ENCODE data around the gene IDUA. TPM values are rescaled to one million over a fixed set of nuclear protein-coding genes. Genes with fewer than 3 reads are reported as not detected.
A peak's percentile ranks its signal among the peaks of the same experiment; 100 is the strongest.

IDUA gene
- total and polyA plus RNA-seq, 9 donors: 11.4 to 21.0 (median 14.0) TPM

DNA sequence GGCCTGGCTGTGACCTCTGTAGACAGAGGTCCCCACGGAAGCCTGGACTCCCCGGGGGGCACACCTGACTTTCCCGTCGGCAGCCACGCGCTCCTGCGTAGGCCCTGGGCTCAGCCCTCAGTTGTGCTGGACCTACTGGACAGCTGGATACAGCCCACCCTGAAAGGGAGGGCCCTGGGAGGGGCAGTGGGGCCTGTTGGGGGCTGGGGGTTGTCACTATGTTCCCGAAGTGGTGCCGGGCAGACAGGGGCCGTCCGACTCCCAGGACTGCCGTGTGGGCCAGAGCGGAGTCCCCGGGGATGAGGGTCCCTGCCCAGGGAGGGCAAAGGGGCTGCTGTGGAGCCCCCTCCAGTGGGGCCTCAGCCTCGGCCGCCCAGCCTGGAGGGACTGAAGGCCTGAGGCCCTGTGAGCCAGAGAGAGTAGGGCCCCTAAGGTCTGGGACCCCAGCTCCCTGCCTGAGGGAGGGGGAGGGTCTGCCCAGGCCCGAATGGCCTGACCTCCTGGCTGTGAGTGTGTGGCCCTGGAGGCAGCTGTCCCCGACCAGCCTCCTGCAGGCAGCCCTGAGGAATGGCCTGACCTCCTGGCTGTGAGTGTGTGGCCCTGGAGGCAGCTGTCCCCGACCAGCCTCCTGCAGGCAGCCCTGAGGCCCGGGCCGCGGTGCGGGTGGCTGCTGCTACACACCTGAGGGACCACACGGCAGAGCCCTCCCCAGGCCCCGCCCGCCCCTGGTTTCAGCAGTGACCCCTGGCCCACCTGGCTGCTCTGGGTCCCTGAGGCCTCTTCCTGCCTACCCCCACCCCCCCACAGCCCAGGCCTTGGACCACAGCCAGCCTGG is 50.3 kb downstream of the IDUA start:
- DNase-seq: no peak
- Histone ChIP-seq H3K27me3 (ENCODE audit: control insufficient read depth, insufficient read depth, low read length) (peaks cover 8% of the 10 kb centered on the region), H3K9me3 (replicated peaks; ENCODE audit: control insufficient read depth, low read depth, low read length) (no peaks in the 10 kb centered on the region), H3K36me3 (ENCODE audit: control insufficient read depth, insufficient read depth, low read length) (no peaks in the 10 kb centered on the region), H3K4me3 (ENCODE audit: low read length) (no peak overlapping the region), H3K4me1 (ENCODE audit: control insufficient read depth, insufficient read depth, low read length) (peaks cover 97% of the 10 kb centered on the region), H3K27ac (ENCODE audit: low read length) (peak overlapping the region; percentile 20)
- 42% methylated on average over 16 of the region's 26 CpGs for WGBS (ENCODE audit: insufficient coverage)

DNA sequence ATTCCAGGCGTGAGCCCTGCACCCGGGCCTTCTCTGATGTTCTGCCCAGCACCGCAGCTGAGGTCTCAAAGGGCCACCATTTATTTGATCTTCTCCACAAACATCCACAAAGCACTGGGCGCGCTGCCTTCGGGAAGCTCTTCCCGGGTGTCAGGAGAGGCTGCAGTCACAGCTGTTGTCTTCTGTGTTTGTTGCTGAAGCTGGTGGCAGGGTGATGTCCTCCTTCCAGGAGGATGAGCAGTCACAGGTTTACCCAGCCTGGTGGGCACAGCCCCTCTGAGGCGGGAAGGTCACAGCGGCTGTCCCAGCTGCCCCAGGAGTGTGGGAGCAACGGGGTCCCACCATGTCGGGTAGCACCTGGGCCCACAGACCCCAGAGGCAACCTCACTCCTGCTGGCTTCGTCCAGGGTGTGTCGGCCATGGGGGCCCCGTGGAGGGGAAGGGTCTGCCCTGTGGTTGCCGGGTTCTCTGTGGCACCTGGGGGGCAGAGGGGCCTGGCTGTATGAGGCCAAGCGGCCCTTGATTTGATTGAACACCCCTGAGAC is 52.2 kb downstream of the IDUA start:
- Histone ChIP-seq H3K27ac (ENCODE audit: low read length) (peak overlapping the region; percentile 69), H3K27me3 (ENCODE audit: control insufficient read depth, insufficient read depth, low read length) (peaks cover 9% of the 10 kb centered on the region)

DNA sequence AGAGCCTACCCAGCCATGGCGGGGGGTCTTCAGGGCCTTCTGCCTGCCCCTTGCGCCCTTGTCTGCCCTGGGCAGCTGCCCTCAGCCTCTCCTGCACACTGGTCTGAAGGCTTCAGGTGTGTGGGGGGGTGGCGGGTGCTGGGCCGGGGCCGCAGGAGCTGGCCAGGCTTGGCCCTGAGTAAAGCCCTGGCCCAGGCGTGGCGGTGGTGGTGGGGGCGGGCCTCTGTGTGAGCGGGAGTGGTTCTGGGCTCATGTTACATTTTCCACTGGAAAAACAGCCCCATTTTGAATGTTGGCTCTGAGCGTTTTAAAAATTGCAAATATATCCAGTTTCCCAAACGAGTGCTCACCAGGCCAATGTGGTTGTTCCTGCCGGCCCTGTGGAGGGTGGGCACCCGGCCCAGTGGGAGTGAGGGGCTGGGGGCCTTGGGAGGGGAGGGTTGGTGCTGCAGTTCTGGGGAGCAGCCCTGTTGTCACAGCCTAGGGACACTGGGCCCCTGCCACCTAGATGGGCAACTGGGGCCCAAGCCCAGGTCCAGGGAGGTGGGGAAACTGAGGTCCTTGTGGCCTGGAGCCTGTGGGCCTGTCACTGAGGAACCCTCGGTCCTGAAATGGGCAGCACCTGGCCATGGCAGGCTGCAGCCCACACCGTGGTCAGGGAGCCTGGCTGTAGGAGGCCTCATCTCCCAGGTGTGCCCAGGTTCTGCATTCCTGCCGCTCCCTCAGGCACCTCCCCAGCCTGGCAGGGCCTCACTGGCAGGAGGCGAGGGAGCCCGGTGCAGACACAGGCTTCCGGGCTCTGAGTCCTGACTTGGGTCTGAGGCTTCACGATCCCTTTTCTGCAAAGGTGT is 52.9 kb downstream of the IDUA start:
- Histone ChIP-seq H3K4me3 (ENCODE audit: low read length) (no peak overlapping the region), H3K36me3 (ENCODE audit: control insufficient read depth, insufficient read depth, low read length) (no peaks in the 10 kb centered on the region), H3K9me3 (replicated peaks; ENCODE audit: control insufficient read depth, low read depth, low read length) (no peaks in the 10 kb centered on the region), H3K4me1 (ENCODE audit: control insufficient read depth, insufficient read depth, low read length) (peaks cover 89% of the 10 kb centered on the region), H3K27me3 (ENCODE audit: control insufficient read depth, insufficient read depth, low read length) (peaks cover 15% of the 10 kb centered on the region), H3K27ac (ENCODE audit: low read length) (peak overlapping the region; percentile 80)
- 47% methylated on average over 14 of the region's 20 CpGs for WGBS (ENCODE audit: insufficient coverage)
- peak; percentile 89 for DNase-seq

More for the DNA sequence above, 52.2 kb downstream of the IDUA start:
- WGBS (ENCODE audit: insufficient coverage): 47% methylated on average over 10 of the region's 16 CpGs
- H3K4me3 ChIP-seq (ENCODE audit: low read length): no peak overlapping the region
- H3K4me1 ChIP-seq (ENCODE audit: control insufficient read depth, insufficient read depth, low read length): peaks cover 88% of the 10 kb centered on the region
- H3K36me3 ChIP-seq (ENCODE audit: control insufficient read depth, insufficient read depth, low read length): no peaks in the 10 kb centered on the region
- H3K9me3 ChIP-seq (replicated peaks; ENCODE audit: control insufficient read depth, low read depth, low read length): no peaks in the 10 kb centered on the region
- peak; percentile 81 for DNase-seq

DNA sequence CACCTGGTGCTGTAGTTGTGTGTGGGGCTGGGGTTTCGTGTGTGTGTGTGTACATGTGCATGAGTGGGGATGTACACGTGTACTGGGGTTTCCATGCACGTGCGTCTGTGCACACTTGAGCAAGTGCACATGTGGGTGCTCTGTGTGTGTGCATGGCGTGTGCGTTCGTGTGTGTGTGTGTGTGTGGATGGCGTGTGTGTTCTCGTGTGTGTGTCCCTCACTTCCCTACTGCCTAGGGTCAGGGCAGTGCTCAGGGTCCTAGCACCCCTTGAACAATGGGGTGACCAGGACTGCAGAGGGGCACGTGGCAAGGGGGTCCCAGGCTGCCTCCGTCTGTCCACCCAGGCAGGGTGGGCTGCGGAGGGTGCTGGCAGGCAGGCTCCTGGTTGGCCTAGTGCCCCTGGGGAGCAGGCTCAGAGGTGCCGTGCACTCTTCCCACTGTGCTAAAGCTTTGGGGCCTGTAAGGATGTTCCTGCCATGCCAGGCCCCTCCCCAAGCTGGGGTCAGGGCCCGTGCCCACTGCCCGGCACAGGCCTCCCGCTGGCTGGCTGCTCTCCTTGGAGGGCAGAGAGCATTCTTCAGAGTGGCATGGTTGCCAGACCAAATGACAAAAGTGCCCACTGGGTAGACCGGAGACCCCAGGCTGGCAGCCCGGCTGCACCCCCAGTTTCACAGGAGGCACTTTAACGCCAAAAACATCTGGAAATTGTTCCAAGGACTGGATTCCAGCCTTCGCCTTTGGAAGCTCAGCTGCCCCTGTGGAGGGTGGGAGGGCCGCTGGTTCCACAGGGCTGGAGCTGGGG is 53.7 kb downstream of the IDUA start:
- Histone ChIP-seq H3K9me3 (replicated peaks; ENCODE audit: control insufficient read depth, low read depth, low read length) (no peaks in the 10 kb centered on the region), H3K27ac (ENCODE audit: low read length) (no peak overlapping the region), H3K4me3 (ENCODE audit: low read length) (no peak overlapping the region), H3K27me3 (ENCODE audit: control insufficient read depth, insufficient read depth, low read length) (peaks cover 24% of the 10 kb centered on the region), H3K36me3 (ENCODE audit: control insufficient read depth, insufficient read depth, low read length) (no peaks in the 10 kb centered on the region), H3K4me1 (ENCODE audit: control insufficient read depth, insufficient read depth, low read length) (peaks cover 89% of the 10 kb centered on the region)
- DNase-seq: no peak
- WGBS (ENCODE audit: insufficient coverage): 71% methylated on average over 16 of the region's 21 CpGs

DNA sequence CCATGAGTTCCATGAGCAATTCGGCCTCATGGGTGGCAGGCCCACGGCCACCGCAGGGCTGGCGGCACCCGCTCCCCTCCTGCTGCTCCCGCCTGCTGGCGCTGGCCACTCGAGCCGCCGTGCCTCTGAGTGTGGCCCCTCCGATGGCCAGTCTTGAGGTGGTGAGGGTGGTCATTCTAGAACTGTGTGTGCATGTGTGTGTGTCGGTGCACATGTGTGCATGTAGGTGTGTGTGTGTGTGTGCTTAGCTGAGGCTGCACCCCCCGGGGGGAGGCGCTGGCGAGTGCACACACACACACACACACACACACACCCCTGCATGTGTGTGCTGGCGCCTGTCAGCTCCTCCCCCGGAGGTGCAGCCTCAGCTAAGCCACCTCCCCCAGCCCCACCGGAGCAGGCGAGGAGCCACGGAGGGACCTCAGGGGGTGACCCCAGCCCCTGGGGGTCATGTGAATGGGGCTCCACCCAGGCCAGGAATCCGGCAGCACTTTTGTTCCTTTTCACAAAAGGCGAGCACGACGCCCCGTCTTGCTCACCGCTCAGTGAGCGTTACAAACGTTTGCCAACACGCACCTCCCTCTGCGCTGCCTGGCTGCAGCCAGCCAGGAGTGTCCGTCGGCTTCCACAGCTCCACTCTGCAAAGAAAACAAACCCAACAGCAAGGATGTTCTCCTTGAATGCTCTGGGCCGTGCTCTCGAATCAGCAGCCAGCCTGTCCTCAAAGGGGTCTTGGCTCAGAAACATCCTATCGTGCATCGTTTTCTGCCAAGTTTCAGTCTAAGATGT is 54.5 kb downstream of the IDUA start:
- Histone ChIP-seq H3K9me3 (replicated peaks; ENCODE audit: control insufficient read depth, low read depth, low read length) (no peaks in the 10 kb centered on the region), H3K4me1 (ENCODE audit: control insufficient read depth, insufficient read depth, low read length) (peaks cover 83% of the 10 kb centered on the region), H3K27ac (ENCODE audit: low read length) (peak overlapping the region; percentile 13), H3K4me3 (ENCODE audit: low read length) (no peak overlapping the region), H3K36me3 (ENCODE audit: control insufficient read depth, insufficient read depth, low read length) (no peaks in the 10 kb centered on the region), H3K27me3 (ENCODE audit: control insufficient read depth, insufficient read depth, low read length) (peaks cover 27% of the 10 kb centered on the region)
- WGBS (ENCODE audit: insufficient coverage): 32% methylated on average over 31 of the region's 36 CpGs
- peak; percentile 91 for DNase-seq

DNA sequence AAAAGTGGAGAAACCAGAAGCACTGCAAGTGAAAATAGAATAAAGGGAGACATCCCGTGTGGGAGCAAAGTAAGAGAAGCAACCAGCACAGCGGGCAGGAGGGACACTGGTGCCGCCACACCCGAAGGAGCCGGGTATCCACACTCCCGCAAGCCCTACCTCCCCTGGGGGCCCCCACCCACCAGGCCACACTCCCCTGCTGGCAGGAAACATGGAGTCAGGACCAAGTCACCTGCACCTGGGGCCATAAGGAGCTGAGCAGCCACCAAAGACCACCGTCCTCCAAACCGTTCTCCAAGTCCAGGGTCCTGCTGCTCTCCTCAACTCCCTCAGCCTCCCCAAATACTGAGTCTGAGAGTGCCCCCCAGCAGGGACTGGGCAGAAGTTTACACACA is 55.1 kb downstream of the IDUA start:
- Histone ChIP-seq H3K27ac (ENCODE audit: low read length) (no peak overlapping the region), H3K36me3 (ENCODE audit: control insufficient read depth, insufficient read depth, low read length) (no peaks in the 10 kb centered on the region), H3K4me3 (ENCODE audit: low read length) (no peak overlapping the region), H3K9me3 (replicated peaks; ENCODE audit: control insufficient read depth, low read depth, low read length) (no peaks in the 10 kb centered on the region), H3K27me3 (ENCODE audit: control insufficient read depth, insufficient read depth, low read length) (peaks cover 28% of the 10 kb centered on the region), H3K4me1 (ENCODE audit: control insufficient read depth, insufficient read depth, low read length) (peaks cover 80% of the 10 kb centered on the region)
- DNase-seq: no peak
- 34% methylated on average over 3 of the region's 8 CpGs for whole genome bisulfite sequencing (ENCODE audit: insufficient coverage)

DNA sequence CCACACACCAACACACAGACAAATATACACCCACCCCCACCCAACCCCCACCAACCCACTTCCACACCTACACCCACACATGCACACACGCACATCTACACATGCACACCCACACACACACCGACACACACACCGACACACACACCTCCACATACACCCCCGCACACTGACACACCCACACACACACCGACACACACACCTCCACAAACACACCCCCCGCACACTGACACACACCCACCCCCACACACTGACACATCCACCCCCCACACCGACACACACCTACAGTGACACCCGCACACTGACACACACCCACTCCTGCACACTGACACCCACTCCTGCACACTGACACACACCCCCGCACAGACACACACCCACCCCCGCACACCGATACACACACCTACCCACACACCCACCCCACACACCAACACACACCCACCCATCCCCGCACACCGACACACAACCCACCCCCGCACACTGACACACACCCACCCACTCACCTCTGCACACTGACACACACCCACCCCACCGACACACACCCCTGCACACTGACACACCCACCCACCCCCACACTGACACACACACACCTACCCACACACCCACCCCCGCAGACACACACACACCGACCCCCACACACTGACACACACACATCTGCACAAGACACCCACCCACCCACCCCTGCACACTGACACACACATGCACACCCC is 55.7 kb downstream of the IDUA start:
- 85% methylated on average over 2 of the region's 17 CpGs for WGBS (ENCODE audit: insufficient coverage)
- no peaks in the 10 kb centered on the region for H3K9me3 ChIP-seq (replicated peaks; ENCODE audit: control insufficient read depth, low read depth, low read length)
- no peaks in the 10 kb centered on the region for H3K36me3 ChIP-seq (ENCODE audit: control insufficient read depth, insufficient read depth, low read length)
- H3K27me3 ChIP-seq (ENCODE audit: control insufficient read depth, insufficient read depth, low read length): peaks cover 34% of the 10 kb centered on the region
- no peak overlapping the region for H3K4me3 ChIP-seq (ENCODE audit: low read length)
- no peak overlapping the region for H3K27ac ChIP-seq (ENCODE audit: low read length)
- no peak for DNase-seq
- peaks cover 80% of the 10 kb centered on the region for H3K4me1 ChIP-seq (ENCODE audit: control insufficient read depth, insufficient read depth, low read length)

DNA sequence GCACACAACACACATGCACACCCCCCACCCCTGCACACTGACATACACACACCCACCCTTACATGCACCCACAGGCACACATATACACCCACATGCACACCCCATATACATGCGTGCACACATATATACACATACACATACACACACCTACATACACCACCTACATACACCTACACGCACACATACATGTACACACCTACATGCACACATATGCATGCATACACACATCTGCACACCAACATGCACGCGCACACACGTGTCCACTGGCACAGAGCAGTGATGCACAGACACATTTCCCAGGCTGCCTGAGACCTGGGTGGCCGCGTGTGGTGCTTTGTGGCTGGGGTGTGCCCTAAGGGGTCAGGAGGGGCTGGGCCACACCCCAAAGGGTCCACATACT is 56.3 kb downstream of the IDUA start:
- peaks cover 80% of the 10 kb centered on the region for H3K4me1 ChIP-seq (ENCODE audit: control insufficient read depth, insufficient read depth, low read length)
- peaks cover 40% of the 10 kb centered on the region for H3K27me3 ChIP-seq (ENCODE audit: control insufficient read depth, insufficient read depth, low read length)
- DNase-seq: no peak
- 54% methylated on average over 7 of the region's 7 CpGs for WGBS (ENCODE audit: insufficient coverage)
- H3K36me3 ChIP-seq (ENCODE audit: control insufficient read depth, insufficient read depth, low read length): no peaks in the 10 kb centered on the region
- H3K4me3 ChIP-seq (ENCODE audit: low read length): no peak overlapping the region
- H3K27ac ChIP-seq (ENCODE audit: low read length): no peak overlapping the region
- H3K9me3 ChIP-seq (replicated peaks; ENCODE audit: control insufficient read depth, low read depth, low read length): no peaks in the 10 kb centered on the region

Data from muscle of leg (tissue), 11 donors.